Lower leg skin (tissue), 3 donors: ENCODE results near the gene LRGUK.

Source experiments
- POLR2A ChIP-seq, 2 donors: fragments of 450-650 bp; IDR thresholded peaks; one replicate each; pipeline ENCODE4 v1.6.1; 2016 to 2017; ENCODE audit warnings: antibody characterized with exemption in 2 of 2, mild to moderate bottlenecking in 1 of 2, moderate library complexity in 1 of 2
- TF ChIP-seq, protein P1 (sequence below), 3 donors: fragments of 450-650 bp; IDR thresholded peaks; one replicate each; pipeline ENCODE4 v1.5.1; 2016; ENCODE audit warnings: antibody characterized with exemption in 3 of 3, mild to moderate bottlenecking in 3 of 3, moderate library complexity in 2 of 3

- TF ChIP-seq, protein P1, sequence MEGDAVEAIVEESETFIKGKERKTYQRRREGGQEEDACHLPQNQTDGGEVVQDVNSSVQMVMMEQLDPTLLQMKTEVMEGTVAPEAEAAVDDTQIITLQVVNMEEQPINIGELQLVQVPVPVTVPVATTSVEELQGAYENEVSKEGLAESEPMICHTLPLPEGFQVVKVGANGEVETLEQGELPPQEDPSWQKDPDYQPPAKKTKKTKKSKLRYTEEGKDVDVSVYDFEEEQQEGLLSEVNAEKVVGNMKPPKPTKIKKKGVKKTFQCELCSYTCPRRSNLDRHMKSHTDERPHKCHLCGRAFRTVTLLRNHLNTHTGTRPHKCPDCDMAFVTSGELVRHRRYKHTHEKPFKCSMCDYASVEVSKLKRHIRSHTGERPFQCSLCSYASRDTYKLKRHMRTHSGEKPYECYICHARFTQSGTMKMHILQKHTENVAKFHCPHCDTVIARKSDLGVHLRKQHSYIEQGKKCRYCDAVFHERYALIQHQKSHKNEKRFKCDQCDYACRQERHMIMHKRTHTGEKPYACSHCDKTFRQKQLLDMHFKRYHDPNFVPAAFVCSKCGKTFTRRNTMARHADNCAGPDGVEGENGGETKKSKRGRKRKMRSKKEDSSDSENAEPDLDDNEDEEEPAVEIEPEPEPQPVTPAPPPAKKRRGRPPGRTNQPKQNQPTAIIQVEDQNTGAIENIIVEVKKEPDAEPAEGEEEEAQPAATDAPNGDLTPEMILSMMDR (IDR thresholded peaks at IDR 0.05) = no peak
- TF ChIP-seq POLR2A (IDR thresholded peaks at IDR 0.05) = no peak
Measured at GRCh38 chr7:134189559-134189958, 62.4 kb downstream of the LRGUK start.
